HEK293 (cell line): ENCODE data around the gene ARL8A.

Experiments
- CTCF ChIA-PET: fragments of 350-600 bp; formaldehyde crosslinking; extraction: SDS; loops from one replicate; lab custom pipeline; 2021; ENCODE audit warnings: antibody characterized with exemption; lab: Yijun Ruan, JAX
- POLR2A ChIA-PET: fragments of 300-600 bp; formaldehyde crosslinking; extraction: SDS; loops from one replicate; lab custom pipeline; 2020; ENCODE audit warnings: antibody characterized with exemption, inconsistent platforms; lab: Yijun Ruan, JAX
- H3K27ac ChIP-seq: fragments of 200-500 bp; sonication (Bioruptor generic); 2 replicates; pipeline ENCODE4 v1.5.1; 2014; ENCODE audit warnings: low read depth, low read length, control low read depth, inconsistent platforms; ENCODE audit errors: extremely low read depth
- H3K36me3 ChIP-seq, 2 experiments: fragments of 200-500 bp in 1 of 2; sonication (Bioruptor generic) in 1 of 2; 1 replicate in 1 of 2; 2 replicates in 1 of 2; pipeline ENCODE4 v1.5.1; 2014 to 2017; ENCODE audit warnings: inconsistent platforms in 2 of 2, low read length in 2 of 2; ENCODE audit not compliant: control insufficient read depth in 2 of 2, insufficient read depth in 1 of 2
- H3K4me1 ChIP-seq: fragments of 200-500 bp; sonication (Bioruptor generic); 2 replicates; pipeline ENCODE4 v1.5.1; 2014; ENCODE audit warnings: mild to moderate bottlenecking, low read length, inconsistent platforms; ENCODE audit not compliant: control insufficient read depth, insufficient read depth
- H3K4me3 ChIP-seq: 2 replicates; pipeline ENCODE4 v1.5.1; 2011; ENCODE audit warnings: low read depth, mild to moderate bottlenecking, control low read depth, low read length, moderate library complexity
- H3K9me3 ChIP-seq: fragments of 200-500 bp; sonication (Bioruptor generic); 2 replicates; pipeline ENCODE4 v1.5.1; 2014; ENCODE audit warnings: low read depth, low read length, inconsistent platforms; ENCODE audit not compliant: control insufficient read depth, insufficient read depth
- BCL11A ChIP-seq: fragments of 450-650 bp; formaldehyde crosslinking; IDR thresholded peaks from 2 replicates; pipeline ENCODE4 v1.5.1; 2016; ENCODE audit warnings: low read depth, missing biosample characterization, missing genetic modification characterization
- BCL11B ChIP-seq: fragments of 450-650 bp; formaldehyde crosslinking; IDR thresholded peaks from 2 replicates; pipeline ENCODE4 v1.5.1; 2016; ENCODE audit warnings: low read depth, missing biosample characterization, missing genetic modification characterization
- EGR2 ChIP-seq: fragments of 450-650 bp; formaldehyde crosslinking; IDR thresholded peaks from 2 replicates; pipeline ENCODE4 v1.5.1; 2016; ENCODE audit warnings: low read depth, missing biosample characterization, missing genetic modification characterization
- GLI2 ChIP-seq: fragments of 450-650 bp; formaldehyde crosslinking; IDR thresholded peaks from 2 replicates; pipeline ENCODE4; 2017; ENCODE audit warnings: missing biosample characterization, missing genetic modification characterization, low read depth, borderline replicate concordance
- GLIS2 ChIP-seq: fragments of 450-650 bp; formaldehyde crosslinking; IDR thresholded peaks from 2 replicates; pipeline ENCODE4 v1.5.1; 2016; ENCODE audit warnings: missing biosample characterization, missing genetic modification characterization
- PATZ1 ChIP-seq: fragments of 450-650 bp; formaldehyde crosslinking; IDR thresholded peaks from 2 replicates; pipeline ENCODE4 v1.5.1; 2016; ENCODE audit warnings: missing biosample characterization, missing genetic modification characterization
- SALL2 ChIP-seq: fragments of 450-650 bp; formaldehyde crosslinking; IDR thresholded peaks from 2 replicates; pipeline ENCODE4 v1.5.0; 2017; ENCODE audit warnings: missing biosample characterization, mild to moderate bottlenecking, missing genetic modification characterization, borderline replicate concordance
- ZBTB20 ChIP-seq: fragments of 450-650 bp; formaldehyde crosslinking; IDR thresholded peaks from 2 replicates; pipeline ENCODE4 v1.5.1; 2016; ENCODE audit warnings: missing biosample characterization, missing genetic modification characterization
- ZBTB44 ChIP-seq: fragments of 450-650 bp; IDR thresholded peaks from 2 replicates; pipeline ENCODE4 v1.5.1; 2018; ENCODE audit warnings: missing biosample characterization, mild to moderate bottlenecking, missing genetic modification characterization
- ZBTB48 ChIP-seq: fragments of 450-650 bp; formaldehyde crosslinking; IDR thresholded peaks from 2 replicates; pipeline ENCODE4 v1.5.1; 2016; ENCODE audit warnings: missing biosample characterization, missing genetic modification characterization
- ZBTB6 ChIP-seq: fragments of 450-650 bp; formaldehyde crosslinking; IDR thresholded peaks from 2 replicates; pipeline ENCODE4 v1.5.1; 2017; ENCODE audit warnings: missing biosample characterization, missing genetic modification characterization
- ZNF138 ChIP-seq: fragments of 450-650 bp; formaldehyde crosslinking; IDR thresholded peaks from 2 replicates; pipeline ENCODE4 v1.5.1; 2016; ENCODE audit warnings: missing biosample characterization, missing genetic modification characterization, borderline replicate concordance
- ZNF239 ChIP-seq: fragments of 450-650 bp; formaldehyde crosslinking; IDR thresholded peaks from 2 replicates; pipeline ENCODE4 v1.5.1; 2016; ENCODE audit warnings: missing biosample characterization, missing genetic modification characterization
- ZNF335 ChIP-seq: fragments of 450-650 bp; formaldehyde crosslinking; conservative IDR thresholded peaks from 2 replicates; pipeline ENCODE4 v1.5.1; 2016; ENCODE audit warnings: missing biosample characterization, missing genetic modification characterization
- ZNF416 ChIP-seq: fragments of 450-650 bp; formaldehyde crosslinking; IDR thresholded peaks from 2 replicates; pipeline ENCODE4 v1.5.1; 2016; ENCODE audit warnings: missing biosample characterization, missing genetic modification characterization
- ZNF530 ChIP-seq: fragments of 450-650 bp; formaldehyde crosslinking; IDR thresholded peaks from 2 replicates; pipeline ENCODE4 v1.5.1; 2016; ENCODE audit warnings: low read depth, missing biosample characterization, missing genetic modification characterization
- ZNF561 ChIP-seq: fragments of 450-650 bp; IDR thresholded peaks from 2 replicates; pipeline ENCODE4 v1.5.1; 2018; ENCODE audit warnings: missing biosample characterization, missing genetic modification characterization, borderline replicate concordance
- ZNF600 ChIP-seq: fragments of 450-650 bp; formaldehyde crosslinking; IDR thresholded peaks from 2 replicates; pipeline ENCODE4 v1.5.1; 2016; ENCODE audit warnings: missing biosample characterization, missing genetic modification characterization
- ZNF626 ChIP-seq: fragments of 450-650 bp; sonication (Bioruptor Pico); formaldehyde crosslinking; IDR thresholded peaks from 2 replicates; pipeline ENCODE4 v1.5.1; 2018; ENCODE audit warnings: missing biosample characterization, missing genetic modification characterization, inconsistent platforms
- ZNF843 ChIP-seq: fragments of 450-650 bp; formaldehyde crosslinking; IDR thresholded peaks from 2 replicates; pipeline ENCODE4 v1.5.1; 2016; ENCODE audit warnings: missing biosample characterization, missing genetic modification characterization
- ZSCAN18 ChIP-seq: fragments of 450-650 bp; formaldehyde crosslinking; IDR thresholded peaks from 2 replicates; pipeline ENCODE4 v1.5.1; 2016; ENCODE audit warnings: missing biosample characterization, missing genetic modification characterization
- TF ChIP-seq, protein P1 (sequence below): fragments of 450-650 bp; formaldehyde crosslinking; IDR thresholded peaks from 2 replicates; pipeline ENCODE4 v1.5.1; 2016; ENCODE audit warnings: missing biosample characterization, missing genetic modification characterization

Gene ARL8A

GRCh38 chr1:202145068-202145743 lies 669 bp upstream of the ARL8A start:
- TF ChIP-seq ZNF239 (tag by site-specific recombination) (no peak), ZNF600 (tag by site-specific recombination) (peak; percentile 65; the same call in 1 of the 2 replicates), ZNF335 (peak; percentile 92), GLIS2 (tag by site-specific recombination) (peak; percentile 4; the same call in 1 of the 2 replicates), ZBTB48 (peak; percentile 70; the same call in 1 of the 2 replicates), ZNF530 (tag by site-specific recombination) (peak; percentile 98), BCL11B (tag by site-specific recombination) (no peak), ZNF561 (tag by site-specific recombination) (no peak), ZBTB20 (tag by site-specific recombination) (peak; percentile 65), ZNF416 (tag by site-specific recombination) (no peak), ZBTB6 (tag by site-specific recombination) (peak; percentile 29; the same call in 1 of the 2 replicates), BCL11A (no peak), ZNF843 (tag by site-specific recombination) (no peak)
- ChIA-PET CTCF (interaction anchor here (0.6 to 3.8 kb wide), 6 partner anchors 9 to 163 kb away, joined by 3 to 25 read pairs (median 4); no protein-coding TSS in a partner anchor), POLR2A (interaction anchor here (2.4 kb wide), 1 partner anchor 10 kb away, joined by 8 read pairs; no protein-coding TSS in a partner anchor)
- no peaks in the 10 kb centered on the region for H3K9me3 ChIP-seq
- peaks cover 0 to 17% of the 10 kb centered on the region in 2 experiments; a peak in 1 of 3 replicates for H3K36me3 ChIP-seq
- no peaks in the 10 kb centered on the region; the same call in 1 of the 2 replicates for H3K4me1 ChIP-seq
- peak overlapping the region; percentile 90; the same call in 1 of the 2 replicates for H3K27ac ChIP-seq
- H3K4me3 ChIP-seq = peak overlapping the region; percentile 79

GRCh38 chr1:202143768-202144401 lies 652 bp downstream of the ARL8A start:
- Histone ChIP-seq H3K36me3 (peaks cover 0 to 17% of the 10 kb centered on the region in 2 experiments; a peak in 1 of 3 replicates), H3K27ac (peak overlapping the region; percentile 90), H3K9me3 (no peaks in the 10 kb centered on the region), H3K4me1 (no peaks in the 10 kb centered on the region; the same call in 1 of the 2 replicates), H3K4me3 (peak overlapping the region; percentile 79)
- POLR2A ChIA-PET = interaction anchor here (1.0 to 2.4 kb wide), 2 partner anchors 11 to 12 kb away, joined by 3 to 8 read pairs; no protein-coding TSS in a partner anchor
- CTCF ChIA-PET = interaction anchor here (1.8 to 3.2 kb wide), 3 partner anchors 10 to 144 kb away, joined by 8 to 16 read pairs (median 11); no protein-coding TSS in a partner anchor
- no peak for TF ChIP-seq ZSCAN18 (tag by site-specific recombination)
- no peak for TF ChIP-seq SALL2 (tag by site-specific recombination)
- TF ChIP-seq PATZ1 = peak; percentile 94
- no peak for TF ChIP-seq BCL11A
- TF ChIP-seq, protein P1, sequence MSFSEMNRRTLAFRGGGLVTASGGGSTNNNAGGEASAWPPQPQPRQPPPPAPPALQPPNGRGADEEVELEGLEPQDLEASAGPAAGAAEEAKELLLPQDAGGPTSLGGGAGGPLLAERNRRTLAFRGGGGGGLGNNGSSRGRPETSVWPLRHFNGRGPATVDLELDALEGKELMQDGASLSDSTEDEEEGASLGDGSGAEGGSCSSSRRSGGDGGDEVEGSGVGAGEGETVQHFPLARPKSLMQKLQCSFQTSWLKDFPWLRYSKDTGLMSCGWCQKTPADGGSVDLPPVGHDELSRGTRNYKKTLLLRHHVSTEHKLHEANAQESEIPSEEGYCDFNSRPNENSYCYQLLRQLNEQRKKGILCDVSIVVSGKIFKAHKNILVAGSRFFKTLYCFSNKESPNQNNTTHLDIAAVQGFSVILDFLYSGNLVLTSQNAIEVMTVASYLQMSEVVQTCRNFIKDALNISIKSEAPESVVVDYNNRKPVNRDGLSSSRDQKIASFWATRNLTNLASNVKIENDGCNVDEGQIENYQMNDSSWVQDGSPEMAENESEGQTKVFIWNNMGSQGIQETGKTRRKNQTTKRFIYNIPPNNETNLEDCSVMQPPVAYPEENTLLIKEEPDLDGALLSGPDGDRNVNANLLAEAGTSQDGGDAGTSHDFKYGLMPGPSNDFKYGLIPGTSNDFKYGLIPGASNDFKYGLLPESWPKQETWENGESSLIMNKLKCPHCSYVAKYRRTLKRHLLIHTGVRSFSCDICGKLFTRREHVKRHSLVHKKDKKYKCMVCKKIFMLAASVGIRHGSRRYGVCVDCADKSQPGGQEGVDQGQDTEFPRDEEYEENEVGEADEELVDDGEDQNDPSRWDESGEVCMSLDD (tag by site-specific recombination) = peak; percentile 24; the same call in 1 of the 2 replicates
- TF ChIP-seq ZNF138 (tag by site-specific recombination) = no peak
- no peak for TF ChIP-seq GLI2 (tag by site-specific recombination)
- TF ChIP-seq ZNF626 (tag by site-specific recombination) = no peak
- TF ChIP-seq ZBTB44 (tag by site-specific recombination) = no peak
- TF ChIP-seq EGR2 (tag by site-specific recombination) = no peak
